Measurements from ENCODE around the gene MUC12. TPM values are rescaled to one million over a fixed set of nuclear protein-coding genes. Genes with fewer than 3 reads are reported as not detected.

MUC12 gene
- total and polyA plus RNA-seq, 2 experiments from 2014 or later: 2.4 TPM; not detected in 1

DNA sequence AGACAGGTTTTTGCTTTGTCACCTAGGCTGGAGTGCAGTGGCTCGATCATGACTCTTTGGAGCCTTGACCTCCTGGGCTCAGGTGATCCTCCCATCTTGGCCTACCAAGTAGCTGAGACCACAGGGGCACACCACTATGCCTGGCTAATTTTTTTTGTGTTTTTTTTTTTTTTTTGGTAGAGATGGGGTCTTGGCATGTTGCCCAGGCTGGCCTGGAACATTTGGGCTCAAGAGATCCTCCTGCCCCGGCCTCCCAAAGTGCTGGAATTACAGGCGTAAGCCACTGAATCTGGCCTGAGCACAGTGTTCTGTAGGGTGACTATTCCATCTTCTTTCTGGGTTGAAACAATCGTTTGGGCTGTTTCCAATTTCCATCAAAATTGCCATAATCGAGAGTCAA is 21.6 kb upstream of the MUC12 start:
- TF ChIP-seq, protein P1, sequence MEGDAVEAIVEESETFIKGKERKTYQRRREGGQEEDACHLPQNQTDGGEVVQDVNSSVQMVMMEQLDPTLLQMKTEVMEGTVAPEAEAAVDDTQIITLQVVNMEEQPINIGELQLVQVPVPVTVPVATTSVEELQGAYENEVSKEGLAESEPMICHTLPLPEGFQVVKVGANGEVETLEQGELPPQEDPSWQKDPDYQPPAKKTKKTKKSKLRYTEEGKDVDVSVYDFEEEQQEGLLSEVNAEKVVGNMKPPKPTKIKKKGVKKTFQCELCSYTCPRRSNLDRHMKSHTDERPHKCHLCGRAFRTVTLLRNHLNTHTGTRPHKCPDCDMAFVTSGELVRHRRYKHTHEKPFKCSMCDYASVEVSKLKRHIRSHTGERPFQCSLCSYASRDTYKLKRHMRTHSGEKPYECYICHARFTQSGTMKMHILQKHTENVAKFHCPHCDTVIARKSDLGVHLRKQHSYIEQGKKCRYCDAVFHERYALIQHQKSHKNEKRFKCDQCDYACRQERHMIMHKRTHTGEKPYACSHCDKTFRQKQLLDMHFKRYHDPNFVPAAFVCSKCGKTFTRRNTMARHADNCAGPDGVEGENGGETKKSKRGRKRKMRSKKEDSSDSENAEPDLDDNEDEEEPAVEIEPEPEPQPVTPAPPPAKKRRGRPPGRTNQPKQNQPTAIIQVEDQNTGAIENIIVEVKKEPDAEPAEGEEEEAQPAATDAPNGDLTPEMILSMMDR (IDR thresholded peaks at IDR 0.05; ENCODE audit: low read depth, low read length): no peak
- Histone ChIP-seq H3K4me3 (no peak overlapping the region), H3K27ac (no peak overlapping the region), H3K4me1 (ENCODE audit: low read depth) (no peaks in the 10 kb centered on the region), H3K9me3 (ENCODE audit: low read depth) (no peaks in the 10 kb centered on the region), H3K36me3 (no peaks in the 10 kb centered on the region), H3K27me3 (no peaks in the 10 kb centered on the region)
- no peak for DNase-seq (ENCODE audit: low read depth in 1 of 2, low spot score in 1 of 2)

DNA sequence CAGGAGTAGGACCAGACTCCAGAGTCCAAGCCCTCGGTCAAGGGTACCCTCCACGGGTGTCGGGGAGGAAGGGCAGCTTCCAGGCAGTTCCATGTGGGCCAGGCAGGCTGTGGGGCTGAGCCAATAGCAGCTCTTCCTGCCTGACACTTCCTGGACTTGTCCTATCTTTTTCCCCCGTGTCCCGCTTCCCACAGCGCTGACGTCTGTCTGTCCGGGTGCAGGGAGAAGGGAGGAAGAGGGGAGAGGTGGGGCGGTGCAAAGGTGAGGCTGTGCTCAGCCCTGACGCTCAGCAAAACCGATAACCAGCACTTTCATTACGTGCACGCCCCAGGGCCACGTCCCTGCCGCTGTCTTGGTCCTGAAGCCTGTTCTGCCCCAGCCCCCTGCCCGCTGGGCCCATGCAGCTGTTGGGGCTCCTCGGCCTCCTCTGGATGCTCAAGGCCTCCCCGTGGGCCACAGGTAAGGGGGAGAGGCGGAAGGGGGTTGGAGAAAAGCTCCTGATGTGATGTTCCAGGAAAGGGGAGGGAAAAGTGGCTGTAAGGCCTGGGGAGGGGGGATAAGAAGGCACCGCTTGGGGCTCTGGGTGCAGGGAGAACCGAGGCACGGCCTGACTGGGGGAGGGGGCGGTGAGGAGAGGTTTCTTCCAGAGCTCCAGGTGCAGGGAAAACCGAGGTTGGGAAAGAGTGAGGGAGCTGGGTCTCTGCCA is 20.0 kb upstream of the MUC12 start, which contains the start of gene MUC3A:
TSS of gene MUC3A (plus strand) at position 308 of the 706 bp plus-strand sequence. CDS start at position 399, 91 bp downstream.
- H3K27ac ChIP-seq: no peak within 1 kb of the TSS
- H3K27me3 ChIP-seq: no peaks in the 10 kb centered on the region
- DNase-seq (ENCODE audit: low read depth in 1 of 2, low spot score in 1 of 2): no peak
- H3K9me3 ChIP-seq (ENCODE audit: low read depth): no peaks in the 10 kb centered on the region
- no peak within 1 kb of the TSS for H3K4me3 ChIP-seq
- no peaks in the 10 kb centered on the region for H3K4me1 ChIP-seq (ENCODE audit: low read depth)
- no peaks in the 10 kb centered on the region for H3K36me3 ChIP-seq
- TF ChIP-seq, protein P1 (IDR thresholded peaks at IDR 0.05; ENCODE audit: low read depth, low read length): no peak

DNA sequence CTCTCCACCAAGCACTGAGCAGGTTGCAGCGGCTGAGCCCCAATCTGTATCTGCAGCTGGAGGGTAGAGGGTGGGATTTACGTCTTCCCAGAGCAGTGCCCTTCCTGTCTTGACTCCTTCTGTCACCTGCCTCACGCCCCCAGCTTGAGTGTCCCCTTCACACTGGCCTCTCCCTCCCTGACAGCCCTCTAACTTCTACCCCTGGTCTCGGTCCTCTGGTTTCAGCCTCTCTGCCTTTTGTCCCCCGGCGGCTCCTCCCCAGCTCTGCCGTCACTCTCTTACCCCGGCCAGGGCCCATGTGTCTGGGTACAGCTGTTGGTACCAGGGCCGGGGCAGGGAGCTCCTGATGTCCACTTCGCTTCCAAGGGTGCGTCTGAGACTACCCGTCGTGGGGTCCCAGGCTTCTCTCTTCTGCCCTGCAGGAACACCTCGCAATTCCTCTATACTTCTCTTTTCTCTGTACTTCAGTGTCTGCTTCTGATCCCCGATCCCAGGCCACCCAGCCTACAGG is 19.4 kb upstream of the MUC12 start:
- TF ChIP-seq, protein P1 (IDR thresholded peaks at IDR 0.05; ENCODE audit: low read depth, low read length): no peak
- Histone ChIP-seq H3K27ac (no peak overlapping the region), H3K27me3 (no peaks in the 10 kb centered on the region), H3K9me3 (ENCODE audit: low read depth) (no peaks in the 10 kb centered on the region), H3K4me3 (no peak overlapping the region), H3K4me1 (ENCODE audit: low read depth) (no peaks in the 10 kb centered on the region), H3K36me3 (no peaks in the 10 kb centered on the region)
- DNase-seq (ENCODE audit: low read depth in 1 of 2, low spot score in 1 of 2): no peak

DNA sequence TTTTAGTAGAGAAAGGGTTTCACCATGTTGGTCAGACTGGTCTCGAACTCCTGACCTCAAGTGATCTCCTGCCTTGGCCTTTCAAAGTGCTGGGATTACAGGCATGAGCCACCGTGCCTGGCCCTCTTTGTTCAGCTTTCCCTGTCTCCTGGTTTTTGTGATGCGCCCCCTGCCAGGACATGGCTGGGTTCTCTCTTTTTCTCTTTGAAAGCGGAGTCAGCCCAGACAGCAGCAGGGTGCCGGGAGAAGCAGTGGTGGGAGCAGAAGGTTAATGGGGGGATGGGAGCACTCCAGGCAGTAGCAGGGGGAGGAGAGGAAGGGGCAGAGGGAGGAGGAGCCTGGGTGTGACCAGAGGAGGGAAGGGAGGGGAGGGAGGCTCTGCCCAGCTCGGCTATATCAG is 18.2 kb upstream of the MUC12 start:
- Histone ChIP-seq H3K4me1 (ENCODE audit: low read depth) (no peaks in the 10 kb centered on the region), H3K9me3 (ENCODE audit: low read depth) (no peaks in the 10 kb centered on the region), H3K27me3 (no peaks in the 10 kb centered on the region), H3K27ac (no peak overlapping the region), H3K36me3 (no peaks in the 10 kb centered on the region), H3K4me3 (no peak overlapping the region)
- DNase-seq (ENCODE audit: low read depth in 1 of 2, low spot score in 1 of 2): peak in 1 of 2 donors; percentile 22
- TF ChIP-seq, protein P1 (IDR thresholded peaks at IDR 0.05; ENCODE audit: low read depth, low read length): no peak

DNA sequence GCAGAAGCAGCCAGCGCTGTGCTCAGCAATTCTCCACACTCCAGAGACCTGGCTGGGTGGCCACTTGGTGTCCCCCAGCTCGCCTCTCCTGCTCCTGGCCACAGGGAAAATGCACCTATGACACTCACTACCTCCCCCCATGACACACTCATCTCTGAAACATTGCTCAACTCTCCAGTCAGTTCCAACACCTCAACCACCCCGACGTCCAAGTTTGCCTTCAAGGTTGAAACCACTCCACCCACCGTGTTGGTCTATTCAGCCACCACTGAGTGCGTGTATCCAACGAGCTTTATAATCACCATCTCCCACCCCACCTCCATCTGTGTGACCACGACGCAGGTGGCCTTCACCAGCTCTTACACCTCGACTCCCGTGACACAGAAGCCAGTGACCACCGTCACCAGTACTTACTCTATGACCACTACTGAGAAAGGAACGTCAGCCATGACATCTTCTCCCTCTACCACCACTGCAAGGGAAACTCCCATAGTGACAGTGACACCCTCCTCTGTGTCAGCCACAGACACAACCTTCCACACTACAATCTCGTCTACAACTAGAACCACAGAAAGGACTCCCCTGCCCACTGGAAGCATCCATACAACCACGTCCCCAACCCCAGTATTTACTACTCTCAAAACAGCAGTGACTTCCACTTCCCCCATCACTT is 17.3 kb upstream of the MUC12 start:
- TF ChIP-seq, protein P1 (IDR thresholded peaks at IDR 0.05; ENCODE audit: low read depth, low read length): no peak
- Histone ChIP-seq H3K4me1 (ENCODE audit: low read depth) (no peaks in the 10 kb centered on the region), H3K27me3 (no peaks in the 10 kb centered on the region), H3K9me3 (ENCODE audit: low read depth) (no peaks in the 10 kb centered on the region), H3K36me3 (no peaks in the 10 kb centered on the region), H3K27ac (no peak overlapping the region), H3K4me3 (no peak overlapping the region)
- no peak for DNase-seq (ENCODE audit: low read depth in 1 of 2, low spot score in 1 of 2)
